SK-N-SH treated with all-trans-retinoic acid at 6 μM for 48 hours (cell line): ENCODE data around the gene SLC6A6.

Experiments
- ARNTL ChIP-seq: fragments of 450-650 bp; formaldehyde crosslinking; IDR thresholded peaks from 2 replicates; pipeline ENCODE4 v1.5.0; 2020; ENCODE audit warnings: low read depth, mild to moderate bottlenecking, moderate library complexity, borderline replicate concordance
- ISL1 ChIP-seq: fragments of 250-450 bp; sonication (Bioruptor Pico); IDR thresholded peaks from 2 replicates; pipeline ENCODE4 v2.1.2; 2022; ENCODE audit warnings: mild to moderate bottlenecking, moderate library complexity
- PATZ1 ChIP-seq: fragments of 250-450 bp; sonication (Bioruptor Pico); IDR thresholded peaks from 2 replicates; pipeline ENCODE4 v1.8.0; 2020; ENCODE audit warnings: mild to moderate bottlenecking, moderate library complexity, borderline replicate concordance
- RARB ChIP-seq: fragments of 250-450 bp; sonication (Bioruptor Pico); IDR thresholded peaks from 2 replicates; pipeline ENCODE4 v1.8.0; 2021; ENCODE audit warnings: mild to moderate bottlenecking, moderate library complexity
- SNAI2 ChIP-seq: fragments of 250-450 bp; sonication (Bioruptor Pico); IDR thresholded peaks from 2 replicates; pipeline ENCODE4 v1.5.0; 2020; ENCODE audit warnings: mild to moderate bottlenecking, moderate library complexity
- TCF4 ChIP-seq: fragments of 250-450 bp; sonication (Bioruptor Pico); IDR thresholded peaks from 2 replicates; pipeline ENCODE4 v1.8.0; 2021; ENCODE audit warnings: mild to moderate bottlenecking, moderate library complexity, borderline replicate concordance
- TSHZ2 ChIP-seq: fragments of 250-450 bp; sonication (Bioruptor Pico); IDR thresholded peaks from 2 replicates; pipeline ENCODE4 v1.5.0; 2020; ENCODE audit warnings: mild to moderate bottlenecking, moderate library complexity
- ZFP3 ChIP-seq: fragments of 250-450 bp; sonication (Bioruptor Pico); IDR thresholded peaks from 2 replicates; pipeline ENCODE4 v1.5.0; 2020; ENCODE audit warnings: mild to moderate bottlenecking, moderate library complexity
- ZFP30 ChIP-seq: fragments of 450-650 bp; formaldehyde crosslinking; IDR thresholded peaks from 2 replicates; pipeline ENCODE4 v1.5.0; 2022; ENCODE audit warnings: mild to moderate bottlenecking, moderate library complexity
- ZNF565 ChIP-seq: fragments of 450-650 bp; formaldehyde crosslinking; conservative IDR thresholded peaks from 2 replicates; pipeline ENCODE4 v1.5.0; 2020; ENCODE audit warnings: low read depth, mild to moderate bottlenecking, moderate library complexity
- ZNF8 ChIP-seq: fragments of 450-650 bp; formaldehyde crosslinking; IDR thresholded peaks from 2 replicates; pipeline ENCODE4 v1.5.0; 2020; ENCODE audit warnings: mild to moderate bottlenecking, moderate library complexity

- TF ChIP-seq ARNTL (no peak), ZNF8 (CRISPR knock-in tag) (no peak), TSHZ2 (CRISPR knock-in tag) (no peak), RARB (CRISPR knock-in tag) (no peak), PATZ1 (CRISPR knock-in tag) (no peak), ISL1 (CRISPR knock-in tag) (no peak), TCF4 (CRISPR knock-in tag) (no peak), ZNF565 (CRISPR knock-in tag) (no peak), ZFP3 (CRISPR knock-in tag) (no peak), ZFP30 (CRISPR knock-in tag) (no peak), SNAI2 (no peak)
Measured at GRCh38 chr3:14441920-14442300, 39.5 kb downstream of the SLC6A6 start.
